WTC11 (cell line): ENCODE results near the gene MRPL32. TPM values are rescaled to one million over a fixed set of nuclear protein-coding genes. Genes with fewer than 3 reads are reported as not detected.

Experiments used
- ATAC-seq: fragments of 200-7000 bp; cut with Tn5 transposase; 2 replicates; pipeline ENCODE4 v1.10.0; 2021; ENCODE audit warnings: mild to moderate bottlenecking, moderate library complexity
- CTCF ChIA-PET: fragments of 300-600 bp; sonication (Branson Sonifier 250); formaldehyde crosslinking; loops from one replicate; lab custom pipeline; 2021; ENCODE audit warnings: antibody characterized with exemption; lab: Charles Lee
- POLR2A ChIA-PET: fragments of 350-600 bp; sonication (Branson Sonifier 250); formaldehyde crosslinking; loops from one replicate; lab custom pipeline; 2021; ENCODE audit warnings: antibody characterized with exemption; lab: Charles Lee
- DNase-seq: peaks from one replicate; pipeline ENCODE4 v3.0.0; 2021; ENCODE audit warnings: low spot score
- H3K27ac Mint-ChIP-seq: 2 replicates; pipeline ENCODE4 v1.8.0; 2021; ENCODE audit warnings: mixed read lengths
- H3K27me3 Mint-ChIP-seq: 2 replicates; pipeline ENCODE4 v1.8.0; 2021; ENCODE audit warnings: low read depth, mild to moderate bottlenecking, moderate library complexity, mixed read lengths
- H3K36me3 Mint-ChIP-seq: 2 replicates; pipeline ENCODE4 v1.8.0; 2021; ENCODE audit warnings: mixed read lengths
- H3K4me1 Mint-ChIP-seq: 2 replicates; pipeline ENCODE4 v1.8.0; 2022; ENCODE audit warnings: mixed read lengths
- H3K4me3 Mint-ChIP-seq: 2 replicates; pipeline ENCODE4 v1.8.0; 2021; ENCODE audit warnings: mild to moderate bottlenecking, moderate library complexity, mixed read lengths
- H3K9me3 Mint-ChIP-seq: 2 replicates; pipeline ENCODE4 v1.8.0; 2021; ENCODE audit warnings: mixed read lengths
- ARID4B ChIP-seq: sonication (generic); formaldehyde crosslinking; IDR thresholded peaks from 2 replicates; pipeline ENCODE4 v1.8.0; 2023; ENCODE audit warnings: missing genetic modification reagents, mild to moderate bottlenecking, borderline replicate concordance
- ATF1 ChIP-seq: sonication (generic); formaldehyde crosslinking; IDR thresholded peaks from 2 replicates; pipeline ENCODE4 v1.8.1; 2023; ENCODE audit warnings: mild to moderate bottlenecking, moderate library complexity, missing genetic modification reagents
- CDX4 ChIP-seq: fragments of 250-450 bp; sonication (Bioruptor Pico); IDR thresholded peaks from 2 replicates; pipeline ENCODE4 v1.9.0; 2021; ENCODE audit warnings: moderate library complexity, mild to moderate bottlenecking, inconsistent platforms, borderline replicate concordance
- CREB1 ChIP-seq: sonication (generic); formaldehyde crosslinking; IDR thresholded peaks from 2 replicates; pipeline ENCODE4 v1.8.0; 2023; ENCODE audit warnings: mild to moderate bottlenecking, missing genetic modification reagents
- E2F1 ChIP-seq: sonication (generic); formaldehyde crosslinking; IDR thresholded peaks from 2 replicates; pipeline ENCODE4 v1.8.0; 2022; ENCODE audit warnings: mild to moderate bottlenecking, missing genetic modification reagents
- E2F5 ChIP-seq: sonication (generic); formaldehyde crosslinking; IDR thresholded peaks from 2 replicates; pipeline ENCODE4 v1.8.1; 2022; ENCODE audit warnings: mild to moderate bottlenecking, moderate library complexity, missing genetic modification reagents
- ETV6 ChIP-seq: sonication (generic); formaldehyde crosslinking; IDR thresholded peaks from 2 replicates; pipeline ENCODE4 v1.8.1; 2022; ENCODE audit warnings: mild to moderate bottlenecking, missing genetic modification reagents
- FOXP4 ChIP-seq: sonication (generic); formaldehyde crosslinking; IDR thresholded peaks from 2 replicates; pipeline ENCODE4 v1.8.0; 2022; ENCODE audit warnings: mild to moderate bottlenecking, missing genetic modification reagents
- GRHL2 ChIP-seq: fragments of 250-450 bp; sonication (Bioruptor Pico); IDR thresholded peaks from 2 replicates; pipeline ENCODE4 v1.8.0; 2022; ENCODE audit warnings: mild to moderate bottlenecking, moderate library complexity; ENCODE audit not compliant: insufficient replicate concordance, severe bottlenecking
- HMGA2 ChIP-seq: fragments of 250-450 bp; sonication (Bioruptor Pico); IDR thresholded peaks from 2 replicates; pipeline ENCODE4 v1.4.0; 2021; ENCODE audit warnings: mild to moderate bottlenecking, moderate library complexity
- MYBL2 ChIP-seq: sonication (generic); formaldehyde crosslinking; IDR thresholded peaks from 2 replicates; pipeline ENCODE4 v1.8.1; 2023; ENCODE audit warnings: mild to moderate bottlenecking, moderate library complexity, missing genetic modification reagents
- NFE2L1 ChIP-seq: sonication (generic); formaldehyde crosslinking; IDR thresholded peaks from 2 replicates; pipeline ENCODE4 v1.8.1; 2023; ENCODE audit warnings: missing genetic modification reagents
- RELA ChIP-seq: sonication (generic); formaldehyde crosslinking; IDR thresholded peaks from 2 replicates; pipeline ENCODE4 v1.8.1; 2022; ENCODE audit warnings: missing genetic modification reagents, mild to moderate bottlenecking, borderline replicate concordance
- RORB ChIP-seq: fragments of 250-450 bp; sonication (Bioruptor Pico); IDR thresholded peaks from 2 replicates; pipeline ENCODE4 v1.9.0; 2021; ENCODE audit warnings: mild to moderate bottlenecking
- SMAD3 ChIP-seq: sonication (generic); formaldehyde crosslinking; IDR thresholded peaks from 2 replicates; pipeline ENCODE4 v1.8.0; 2022; ENCODE audit warnings: missing genetic modification reagents, mild to moderate bottlenecking, borderline replicate concordance
- SOX15 ChIP-seq: fragments of 250-450 bp; sonication (Bioruptor Pico); IDR thresholded peaks from 2 replicates; pipeline ENCODE4 v1.9.0; 2021; ENCODE audit warnings: mild to moderate bottlenecking
- TCF7 ChIP-seq: sonication (generic); formaldehyde crosslinking; IDR thresholded peaks from 2 replicates; pipeline ENCODE4 v1.8.0; 2022; ENCODE audit warnings: mild to moderate bottlenecking, low read depth, missing genetic modification reagents, moderate library complexity
- TEAD1 ChIP-seq: sonication (generic); formaldehyde crosslinking; IDR thresholded peaks from 2 replicates; pipeline ENCODE4 v1.8.0; 2022; ENCODE audit warnings: mild to moderate bottlenecking, missing genetic modification reagents
- TEAD4 ChIP-seq: sonication (generic); formaldehyde crosslinking; IDR thresholded peaks from 2 replicates; pipeline ENCODE4 v1.8.0; 2022; ENCODE audit warnings: mild to moderate bottlenecking, missing genetic modification reagents
- total RNA-seq: library from RNA; stranded (reverse); gene quantifications from 3 replicates; pipeline ENCODE4 v1.2.3, GENCODE V29; 2021
- TF ChIP-seq, protein P1 (sequence below): sonication (generic); formaldehyde crosslinking; IDR thresholded peaks from 2 replicates; pipeline ENCODE4 v1.8.1; 2022; ENCODE audit warnings: mild to moderate bottlenecking, missing genetic modification reagents, moderate library complexity, borderline replicate concordance
- TF ChIP-seq, protein P2 (sequence below): fragments of 250-450 bp; sonication (Bioruptor Pico); IDR thresholded peaks from 2 replicates; pipeline ENCODE4 v1.9.0; 2021; ENCODE audit warnings: mild to moderate bottlenecking
- TF ChIP-seq, protein P3 (sequence below): sonication (generic); formaldehyde crosslinking; conservative IDR thresholded peaks from 2 replicates; pipeline ENCODE4 v1.8.1; 2022; ENCODE audit warnings: mild to moderate bottlenecking, missing genetic modification reagents

The MRPL32 gene
- total RNA-seq, 1 experiment from 2014 or later, result 84.4 TPM

DNA sequence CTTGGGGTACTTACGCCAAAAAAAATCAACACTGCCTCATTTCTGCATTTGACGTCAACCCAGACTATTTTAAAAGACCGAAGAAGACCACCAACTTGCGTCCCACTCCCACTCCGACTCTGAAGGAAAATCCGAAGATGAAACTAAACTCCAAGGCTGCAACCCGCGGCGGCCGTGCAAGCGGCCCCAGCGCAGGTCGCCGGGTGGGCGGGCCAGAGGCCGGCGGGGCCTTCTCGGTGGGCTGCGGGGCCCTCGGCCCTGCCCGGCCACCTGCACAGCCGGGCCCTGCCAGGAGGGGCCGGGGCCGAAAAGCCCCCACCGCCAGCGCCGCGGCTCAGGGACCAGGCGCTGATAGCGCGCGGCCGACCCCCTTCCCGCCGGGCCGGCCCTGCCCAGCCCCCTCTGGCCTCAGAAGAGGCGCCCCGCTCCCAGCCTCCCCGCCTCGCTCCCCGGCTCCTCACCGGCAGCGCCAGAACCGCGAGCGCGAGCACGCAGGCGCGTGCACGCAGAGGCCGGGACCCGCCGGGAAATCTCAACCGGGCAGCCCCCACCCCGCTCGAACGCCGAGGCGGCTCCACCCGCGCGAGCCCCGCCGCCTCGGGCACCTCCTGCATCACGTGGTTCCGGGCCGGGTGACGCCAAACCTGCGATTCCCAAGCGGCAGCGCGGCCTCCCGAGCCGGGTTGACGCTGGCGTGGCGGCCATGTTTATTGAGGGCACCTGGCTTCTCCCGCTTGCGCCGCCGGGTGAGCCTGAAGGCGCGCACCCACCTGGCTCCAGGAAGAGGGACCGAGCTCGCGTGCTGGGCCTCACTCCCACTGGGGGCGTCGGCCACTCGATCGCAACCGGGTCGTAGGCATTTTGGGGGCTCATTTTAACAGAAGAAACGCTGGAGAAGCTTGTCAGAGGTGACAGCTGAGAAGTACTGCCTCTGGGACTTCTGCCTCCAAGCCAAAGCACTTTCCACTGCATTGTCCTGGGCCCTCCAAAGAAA lies 20.4 kb upstream of the MRPL32 start, which contains the start of gene C7orf25 (continued):
- TF ChIP-seq ARID4B (peak; percentile 72; the same call in 1 of the 2 replicates), TEAD4 (no peak; the same call in 1 of the 2 replicates), SMAD3 (CRISPR knock-in tag) (0 out of 2 replicates have a peak, but pooled peaks have one; percentile 85), TCF7 (CRISPR knock-in tag) (no peak), MYBL2 (peak; percentile 68; the same call in 1 of the 2 replicates), SOX15 (CRISPR knock-in tag) (no peak), E2F5 (CRISPR knock-in tag) (peak; percentile 95; the same call in 1 of the 2 replicates), CREB1 (CRISPR knock-in tag) (peak; percentile 76), ETV6 (CRISPR knock-in tag) (peak; percentile 98), RELA (CRISPR knock-in tag) (0 out of 2 replicates have a peak, but pooled peaks have one; percentile 18), CDX4 (no peak)
- TF ChIP-seq, protein P1, sequence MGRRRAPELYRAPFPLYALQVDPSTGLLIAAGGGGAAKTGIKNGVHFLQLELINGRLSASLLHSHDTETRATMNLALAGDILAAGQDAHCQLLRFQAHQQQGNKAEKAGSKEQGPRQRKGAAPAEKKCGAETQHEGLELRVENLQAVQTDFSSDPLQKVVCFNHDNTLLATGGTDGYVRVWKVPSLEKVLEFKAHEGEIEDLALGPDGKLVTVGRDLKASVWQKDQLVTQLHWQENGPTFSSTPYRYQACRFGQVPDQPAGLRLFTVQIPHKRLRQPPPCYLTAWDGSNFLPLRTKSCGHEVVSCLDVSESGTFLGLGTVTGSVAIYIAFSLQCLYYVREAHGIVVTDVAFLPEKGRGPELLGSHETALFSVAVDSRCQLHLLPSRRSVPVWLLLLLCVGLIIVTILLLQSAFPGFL (CRISPR knock-in tag), result 0 out of 2 replicates have a peak, but pooled peaks have one; percentile 31
- TF ChIP-seq, protein P2, sequence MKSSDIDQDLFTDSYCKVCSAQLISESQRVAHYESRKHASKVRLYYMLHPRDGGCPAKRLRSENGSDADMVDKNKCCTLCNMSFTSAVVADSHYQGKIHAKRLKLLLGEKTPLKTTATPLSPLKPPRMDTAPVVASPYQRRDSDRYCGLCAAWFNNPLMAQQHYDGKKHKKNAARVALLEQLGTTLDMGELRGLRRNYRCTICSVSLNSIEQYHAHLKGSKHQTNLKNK (CRISPR knock-in tag), result no peak
- TF ChIP-seq, all 79 proteins: peak for 40

- Mint-ChIP-seq H3K9me3 (no peaks in the 10 kb centered on the region), H3K36me3 (peaks cover 48% of the 10 kb centered on the region), H3K4me3 (no peak overlapping the region), H3K4me1 (peaks cover 36% of the 10 kb centered on the region), H3K27ac (no peak overlapping the region; the same call in 1 of the 2 replicates), H3K27me3 (no peaks in the 10 kb centered on the region)
- POLR2A ChIA-PET, result no interaction called here
- CTCF ChIA-PET, result no interaction called here
- no peak for ATAC-seq
- DNase-seq, result no peak
- TF ChIP-seq CREB1 (CRISPR knock-in tag), result no peak
- no peak for TF ChIP-seq GRHL2
- TF ChIP-seq E2F1 (CRISPR knock-in tag), result no peak
- no peak for TF ChIP-seq NFE2L1 (CRISPR knock-in tag)
- TF ChIP-seq TEAD1 (CRISPR knock-in tag), result no peak
- TF ChIP-seq, protein P3, sequence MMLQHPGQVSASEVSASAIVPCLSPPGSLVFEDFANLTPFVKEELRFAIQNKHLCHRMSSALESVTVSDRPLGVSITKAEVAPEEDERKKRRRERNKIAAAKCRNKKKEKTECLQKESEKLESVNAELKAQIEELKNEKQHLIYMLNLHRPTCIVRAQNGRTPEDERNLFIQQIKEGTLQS (CRISPR knock-in tag), result no peak
- TF ChIP-seq, protein P1 (CRISPR knock-in tag), result no peak
- TF ChIP-seq SMAD3 (CRISPR knock-in tag), result no peak
- no peak for TF ChIP-seq FOXP4 (CRISPR knock-in tag)
- no peak for TF ChIP-seq ETV6 (CRISPR knock-in tag)
- TF ChIP-seq HMGA2 (CRISPR knock-in tag), result no peak
- no peak for TF ChIP-seq ATF1 (CRISPR knock-in tag)
- no peak for TF ChIP-seq RORB (CRISPR knock-in tag)
Observed at GRCh38 chr7:42913591-42913990, 18.6 kb upstream of the MRPL32 start.
